NCI-H748 (cell line): Measurements from ENCODE around the gene IKZF4.
"Not testable (repeated sequence)": the region's sequence is repeated elsewhere in the genome, so short reads cannot be mapped to it uniquely, and the experiment has no call there.

Source experiments
- DNase-seq: peaks from one replicate; lab custom pipeline; 2025; ENCODE audit not compliant: unreplicated experiment; lab: John Stamatoyannopoulos, UW

The IKZF4 gene

GRCh38 chr12:56020423-56021184 lies at the start of gene IKZF4:
IKZF4 (plus strand) TSS chr12:56021043; CDS start chr12:56021494, 451 bp downstream.
- no peak for DNase-seq

- peak; percentile 5 for DNase-seq
These were observed 48.8 kb upstream of the IKZF4 start for GRCh38 chr12:55972042-55972441.

GRCh38 chr12:55972456-55972855 lies 48.4 kb upstream of the IKZF4 start:
- DNase-seq, result no peak

GRCh38 chr12:55972911-55973598 lies 47.8 kb upstream of the IKZF4 start:
- DNase-seq, result peak; percentile 46

GRCh38 chr12:55973599-55974307 lies 47.1 kb upstream of the IKZF4 start, which contains the start of gene RAB5B:
RAB5B (plus strand) TSS chr12:55974078; CDS start chr12:55986961, 12,883 bp downstream.
- DNase-seq, result peak; percentile 100

GRCh38 chr12:55974308-55974730 lies 46.5 kb upstream of the IKZF4 start:
- peak; percentile 60 for DNase-seq

GRCh38 chr12:55978393-55978792 lies 42.5 kb upstream of the IKZF4 start:
- no peak for DNase-seq

GRCh38 chr12:55979069-55979468 lies 41.8 kb upstream of the IKZF4 start:
- no peak for DNase-seq

- DNase-seq, result not testable (repeated sequence)
These were observed 39.0 kb upstream of the IKZF4 start for GRCh38 chr12:55981882-55982281.

- DNase-seq, result no peak
These were observed 38.4 kb upstream of the IKZF4 start for GRCh38 chr12:55982319-55982936.

GRCh38 chr12:55983232-55983842 lies 37.5 kb upstream of the IKZF4 start:
- DNase-seq, result no peak

- no peak for DNase-seq
These were observed 36.0 kb upstream of the IKZF4 start for GRCh38 chr12:55984861-55985260.

- no peak for DNase-seq
These were observed 35.5 kb upstream of the IKZF4 start for GRCh38 chr12:55985341-55985740.

- not testable (repeated sequence) for DNase-seq
These were observed 34.9 kb upstream of the IKZF4 start for GRCh38 chr12:55985976-55986375.

GRCh38 chr12:55991110-55991509 lies 29.7 kb upstream of the IKZF4 start:
- no peak for DNase-seq

- no peak for DNase-seq
These were observed 27.5 kb upstream of the IKZF4 start for GRCh38 chr12:55993230-55993853.

- DNase-seq, result no peak
These were observed 25.5 kb upstream of the IKZF4 start for GRCh38 chr12:55995366-55995765.

GRCh38 chr12:55996201-55996714 lies 24.6 kb upstream of the IKZF4 start:
- peak; percentile 69 for DNase-seq

GRCh38 chr12:55996715-55997534 lies 23.9 kb upstream of the IKZF4 start, which contains the start of gene SUOX:
SUOX (plus strand) TSS chr12:55997276; CDS start chr12:56002222, 4,946 bp downstream.
- DNase-seq, result peak; percentile 97
